WTC11 (cell line): ENCODE measurements around the gene NDUFC2. TPM values are rescaled to one million over a fixed set of nuclear protein-coding genes. Genes with fewer than 3 reads are reported as not detected.

Experiments
- ATAC-seq: fragments of 200-7000 bp; cut with Tn5 transposase; 2 replicates; pipeline ENCODE4 v1.10.0; 2021; ENCODE audit warnings: mild to moderate bottlenecking, moderate library complexity
- CTCF ChIA-PET: fragments of 300-600 bp; sonication (Branson Sonifier 250); formaldehyde crosslinking; loops from one replicate; lab custom pipeline; 2021; ENCODE audit warnings: antibody characterized with exemption; lab: Charles Lee
- POLR2A ChIA-PET: fragments of 350-600 bp; sonication (Branson Sonifier 250); formaldehyde crosslinking; loops from one replicate; lab custom pipeline; 2021; ENCODE audit warnings: antibody characterized with exemption; lab: Charles Lee
- DNase-seq: peaks from one replicate; pipeline ENCODE4 v3.0.0; 2021; ENCODE audit warnings: low spot score
- H3K27ac Mint-ChIP-seq: 2 replicates; pipeline ENCODE4 v1.8.0; 2021; ENCODE audit warnings: mixed read lengths
- H3K27me3 Mint-ChIP-seq: 2 replicates; pipeline ENCODE4 v1.8.0; 2021; ENCODE audit warnings: low read depth, mild to moderate bottlenecking, moderate library complexity, mixed read lengths
- H3K36me3 Mint-ChIP-seq: 2 replicates; pipeline ENCODE4 v1.8.0; 2021; ENCODE audit warnings: mixed read lengths
- H3K4me1 Mint-ChIP-seq: 2 replicates; pipeline ENCODE4 v1.8.0; 2022; ENCODE audit warnings: mixed read lengths
- H3K4me3 Mint-ChIP-seq: 2 replicates; pipeline ENCODE4 v1.8.0; 2021; ENCODE audit warnings: mild to moderate bottlenecking, moderate library complexity, mixed read lengths
- H3K9me3 Mint-ChIP-seq: 2 replicates; pipeline ENCODE4 v1.8.0; 2021; ENCODE audit warnings: mixed read lengths
- ELF4 ChIP-seq: sonication (generic); formaldehyde crosslinking; IDR thresholded peaks from 2 replicates; pipeline ENCODE4 v1.8.1; 2022; ENCODE audit warnings: low read depth, mild to moderate bottlenecking, moderate library complexity, missing genetic modification reagents
- FOXP1 ChIP-seq: sonication (generic); formaldehyde crosslinking; IDR thresholded peaks from 2 replicates; pipeline ENCODE4 v1.8.0; 2022; ENCODE audit warnings: missing genetic modification reagents, mild to moderate bottlenecking, moderate library complexity, borderline replicate concordance
- GABPB1 ChIP-seq: sonication (generic); formaldehyde crosslinking; IDR thresholded peaks from 2 replicates; pipeline ENCODE4 v1.8.1; 2023; ENCODE audit warnings: mild to moderate bottlenecking, missing genetic modification reagents
- GTF2I ChIP-seq: fragments of 250-450 bp; sonication (Bioruptor Pico); conservative IDR thresholded peaks from 2 replicates; pipeline ENCODE4 v1.4.0; 2021; ENCODE audit warnings: mild to moderate bottlenecking
- KAT7 ChIP-seq: sonication (generic); formaldehyde crosslinking; IDR thresholded peaks from 2 replicates; pipeline ENCODE4 v1.8.1; 2023; ENCODE audit warnings: missing genetic modification reagents, mild to moderate bottlenecking, borderline replicate concordance
- NFYB ChIP-seq: sonication (generic); formaldehyde crosslinking; conservative IDR thresholded peaks from 2 replicates; pipeline ENCODE4 v1.8.0; 2022; ENCODE audit warnings: low read depth, missing genetic modification reagents
- OVOL2 ChIP-seq: fragments of 250-450 bp; sonication (Bioruptor Pico); IDR thresholded peaks from 2 replicates; pipeline ENCODE4 v1.9.0; 2021; ENCODE audit warnings: mild to moderate bottlenecking, borderline replicate concordance
- RORB ChIP-seq: fragments of 250-450 bp; sonication (Bioruptor Pico); IDR thresholded peaks from 2 replicates; pipeline ENCODE4 v1.9.0; 2021; ENCODE audit warnings: mild to moderate bottlenecking
- SMAD3 ChIP-seq: sonication (generic); formaldehyde crosslinking; IDR thresholded peaks from 2 replicates; pipeline ENCODE4 v1.8.0; 2022; ENCODE audit warnings: missing genetic modification reagents, mild to moderate bottlenecking, borderline replicate concordance
- SOX15 ChIP-seq: fragments of 250-450 bp; sonication (Bioruptor Pico); IDR thresholded peaks from 2 replicates; pipeline ENCODE4 v1.9.0; 2021; ENCODE audit warnings: mild to moderate bottlenecking
- total RNA-seq: library from RNA; stranded (reverse); gene quantifications from 3 replicates; pipeline ENCODE4 v1.2.3, GENCODE V29; 2021
- TF ChIP-seq, protein P1 (sequence below): sonication (generic); formaldehyde crosslinking; IDR thresholded peaks from 2 replicates; pipeline ENCODE4 v1.8.0; 2022; ENCODE audit warnings: mild to moderate bottlenecking, missing genetic modification reagents
- TF ChIP-seq, protein P2 (sequence below): sonication (generic); formaldehyde crosslinking; IDR thresholded peaks from 2 replicates; pipeline ENCODE4 v1.8.1; 2023; ENCODE audit warnings: mild to moderate bottlenecking, missing genetic modification reagents
- TF ChIP-seq, protein P3 (sequence below): fragments of 250-450 bp; sonication (Bioruptor Pico); IDR thresholded peaks from 2 replicates; pipeline ENCODE4 v1.8.0; 2021; ENCODE audit warnings: mild to moderate bottlenecking
- TF ChIP-seq, protein P4 (sequence below): sonication (generic); formaldehyde crosslinking; IDR thresholded peaks from 2 replicates; pipeline ENCODE4 v1.8.0; 2022; ENCODE audit warnings: missing genetic modification reagents

NDUFC2 gene
- total RNA-seq, 1 experiment from 2014 or later: 215 TPM

DNA sequence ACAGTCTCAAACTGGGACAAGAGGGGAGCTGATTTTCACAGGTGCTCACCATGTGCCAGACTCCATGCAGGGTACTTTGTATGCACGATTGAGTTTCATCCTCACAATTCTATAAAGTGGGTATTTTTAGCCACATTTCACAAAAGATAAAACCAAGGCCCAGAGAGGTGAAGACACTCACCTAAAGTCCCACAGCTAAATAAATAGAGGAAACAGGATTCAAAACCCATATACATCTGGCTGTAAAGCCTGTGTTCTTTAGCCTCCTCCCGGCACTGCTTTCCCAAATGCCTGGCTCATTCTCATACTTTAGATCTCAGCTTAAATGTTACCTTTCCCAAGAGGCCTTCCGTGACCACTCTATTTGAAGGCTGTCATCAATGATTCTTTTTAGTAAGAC, 43.3 kb downstream of the NDUFC2 start:
- Mint-ChIP-seq H3K4me3 (no peak overlapping the region), H3K4me1 (peaks cover 10% of the 10 kb centered on the region), H3K27ac (no peak overlapping the region), H3K9me3 (no peaks in the 10 kb centered on the region), H3K36me3 (no peaks in the 10 kb centered on the region), H3K27me3 (no peaks in the 10 kb centered on the region)
- ChIA-PET POLR2A (no interaction called here), CTCF (interaction anchor here (8.3 kb wide), 1 partner anchor 9 kb away, joined by 46 read pairs; no protein-coding TSS in a partner anchor)
- TF ChIP-seq NFYB (no peak), FOXP1 (no peak), GTF2I (CRISPR knock-in tag) (no peak)
- TF ChIP-seq, protein P1, sequence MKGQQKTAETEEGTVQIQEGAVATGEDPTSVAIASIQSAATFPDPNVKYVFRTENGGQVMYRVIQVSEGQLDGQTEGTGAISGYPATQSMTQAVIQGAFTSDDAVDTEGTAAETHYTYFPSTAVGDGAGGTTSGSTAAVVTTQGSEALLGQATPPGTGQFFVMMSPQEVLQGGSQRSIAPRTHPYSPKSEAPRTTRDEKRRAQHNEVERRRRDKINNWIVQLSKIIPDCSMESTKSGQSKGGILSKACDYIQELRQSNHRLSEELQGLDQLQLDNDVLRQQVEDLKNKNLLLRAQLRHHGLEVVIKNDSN (CRISPR knock-in tag): no peak
- DNase-seq (no peak), ATAC-seq (no peak)

DNA sequence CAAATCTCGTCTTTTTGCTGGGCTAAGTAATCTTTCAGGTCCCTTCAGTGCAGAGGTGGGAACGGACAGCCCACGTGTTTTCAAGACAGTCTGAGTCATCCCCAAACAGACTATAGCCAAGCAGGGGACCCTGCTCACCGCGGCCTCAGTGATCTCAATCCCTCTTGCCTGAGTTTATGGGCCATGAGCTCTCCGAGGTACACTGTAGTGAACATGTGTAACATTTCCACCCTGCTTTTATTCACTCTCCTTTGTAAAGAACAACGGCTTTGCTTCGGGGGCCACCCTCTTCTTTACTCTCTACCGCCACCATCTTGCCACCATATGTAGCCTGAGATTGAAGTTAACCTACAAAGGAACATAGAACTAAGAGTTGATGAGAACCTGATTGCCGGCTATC, 45.0 kb downstream of the NDUFC2 start:
- no peak for DNase-seq
- no peaks in the 10 kb centered on the region for H3K9me3 Mint-ChIP-seq
- POLR2A ChIA-PET: no interaction called here
- peaks cover 6% of the 10 kb centered on the region; the same call in 1 of the 2 replicates for H3K4me1 Mint-ChIP-seq
- no peak overlapping the region for H3K4me3 Mint-ChIP-seq
- peak; percentile 62 for ATAC-seq
- H3K36me3 Mint-ChIP-seq: no peaks in the 10 kb centered on the region
- H3K27ac Mint-ChIP-seq: no peak overlapping the region
- H3K27me3 Mint-ChIP-seq: no peaks in the 10 kb centered on the region
- TF ChIP-seq FOXP1 (no peak), OVOL2 (CRISPR knock-in tag) (no peak), SMAD3 (CRISPR knock-in tag) (no peak), KAT7 (CRISPR knock-in tag) (no peak), SOX15 (CRISPR knock-in tag) (no peak), ELF4 (CRISPR knock-in tag) (no peak)
- TF ChIP-seq, protein P2, sequence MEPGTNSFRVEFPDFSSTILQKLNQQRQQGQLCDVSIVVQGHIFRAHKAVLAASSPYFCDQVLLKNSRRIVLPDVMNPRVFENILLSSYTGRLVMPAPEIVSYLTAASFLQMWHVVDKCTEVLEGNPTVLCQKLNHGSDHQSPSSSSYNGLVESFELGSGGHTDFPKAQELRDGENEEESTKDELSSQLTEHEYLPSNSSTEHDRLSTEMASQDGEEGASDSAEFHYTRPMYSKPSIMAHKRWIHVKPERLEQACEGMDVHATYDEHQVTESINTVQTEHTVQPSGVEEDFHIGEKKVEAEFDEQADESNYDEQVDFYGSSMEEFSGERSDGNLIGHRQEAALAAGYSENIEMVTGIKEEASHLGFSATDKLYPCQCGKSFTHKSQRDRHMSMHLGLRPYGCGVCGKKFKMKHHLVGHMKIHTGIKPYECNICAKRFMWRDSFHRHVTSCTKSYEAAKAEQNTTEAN: no peak
- TF ChIP-seq, protein P1 (CRISPR knock-in tag): no peak
- TF ChIP-seq, protein P3, sequence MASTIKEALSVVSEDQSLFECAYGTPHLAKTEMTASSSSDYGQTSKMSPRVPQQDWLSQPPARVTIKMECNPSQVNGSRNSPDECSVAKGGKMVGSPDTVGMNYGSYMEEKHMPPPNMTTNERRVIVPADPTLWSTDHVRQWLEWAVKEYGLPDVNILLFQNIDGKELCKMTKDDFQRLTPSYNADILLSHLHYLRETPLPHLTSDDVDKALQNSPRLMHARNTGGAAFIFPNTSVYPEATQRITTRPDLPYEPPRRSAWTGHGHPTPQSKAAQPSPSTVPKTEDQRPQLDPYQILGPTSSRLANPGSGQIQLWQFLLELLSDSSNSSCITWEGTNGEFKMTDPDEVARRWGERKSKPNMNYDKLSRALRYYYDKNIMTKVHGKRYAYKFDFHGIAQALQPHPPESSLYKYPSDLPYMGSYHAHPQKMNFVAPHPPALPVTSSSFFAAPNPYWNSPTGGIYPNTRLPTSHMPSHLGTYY: no peak
- TF ChIP-seq, protein P4, sequence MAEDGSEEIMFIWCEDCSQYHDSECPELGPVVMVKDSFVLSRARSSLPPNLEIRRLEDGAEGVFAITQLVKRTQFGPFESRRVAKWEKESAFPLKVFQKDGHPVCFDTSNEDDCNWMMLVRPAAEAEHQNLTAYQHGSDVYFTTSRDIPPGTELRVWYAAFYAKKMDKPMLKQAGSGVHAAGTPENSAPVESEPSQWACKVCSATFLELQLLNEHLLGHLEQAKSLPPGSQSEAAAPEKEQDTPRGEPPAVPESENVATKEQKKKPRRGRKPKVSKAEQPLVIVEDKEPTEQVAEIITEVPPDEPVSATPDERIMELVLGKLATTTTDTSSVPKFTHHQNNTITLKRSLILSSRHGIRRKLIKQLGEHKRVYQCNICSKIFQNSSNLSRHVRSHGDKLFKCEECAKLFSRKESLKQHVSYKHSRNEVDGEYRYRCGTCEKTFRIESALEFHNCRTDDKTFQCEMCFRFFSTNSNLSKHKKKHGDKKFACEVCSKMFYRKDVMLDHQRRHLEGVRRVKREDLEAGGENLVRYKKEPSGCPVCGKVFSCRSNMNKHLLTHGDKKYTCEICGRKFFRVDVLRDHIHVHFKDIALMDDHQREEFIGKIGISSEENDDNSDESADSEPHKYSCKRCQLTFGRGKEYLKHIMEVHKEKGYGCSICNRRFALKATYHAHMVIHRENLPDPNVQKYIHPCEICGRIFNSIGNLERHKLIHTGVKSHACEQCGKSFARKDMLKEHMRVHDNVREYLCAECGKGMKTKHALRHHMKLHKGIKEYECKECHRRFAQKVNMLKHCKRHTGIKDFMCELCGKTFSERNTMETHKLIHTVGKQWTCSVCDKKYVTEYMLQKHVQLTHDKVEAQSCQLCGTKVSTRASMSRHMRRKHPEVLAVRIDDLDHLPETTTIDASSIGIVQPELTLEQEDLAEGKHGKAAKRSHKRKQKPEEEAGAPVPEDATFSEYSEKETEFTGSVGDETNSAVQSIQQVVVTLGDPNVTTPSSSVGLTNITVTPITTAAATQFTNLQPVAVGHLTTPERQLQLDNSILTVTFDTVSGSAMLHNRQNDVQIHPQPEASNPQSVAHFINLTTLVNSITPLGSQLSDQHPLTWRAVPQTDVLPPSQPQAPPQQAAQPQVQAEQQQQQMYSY: no peak
- CTCF ChIA-PET: interaction anchor here (0.9 to 8.3 kb wide), 2 partner anchors 10 to 40 kb away, joined by 4 to 46 read pairs; partner anchors contain the start of gene INTS4

DNA sequence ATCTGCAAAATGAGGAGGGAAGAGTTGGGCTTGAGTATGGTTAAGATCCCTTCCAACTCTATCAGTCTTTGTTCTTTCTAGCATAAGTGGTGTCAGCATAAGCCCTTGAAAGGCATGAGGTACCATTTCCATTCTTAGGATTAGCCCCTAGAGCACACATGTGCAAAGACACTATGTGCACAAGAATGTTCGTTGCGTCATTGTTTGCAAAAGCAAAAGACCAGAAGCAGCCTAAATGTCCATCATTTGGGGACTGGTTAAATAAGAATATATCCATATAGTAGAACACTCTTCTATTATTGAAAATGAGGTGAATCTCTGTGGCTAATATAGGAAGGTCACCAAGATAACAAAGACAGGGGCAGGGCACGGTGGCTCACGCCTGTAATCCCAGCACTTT, 46.6 kb downstream of the NDUFC2 start:
- ATAC-seq: no peak

More for the DNA sequence above, 46.6 kb downstream of the NDUFC2 start:
- TF ChIP-seq GABPB1 (peak; percentile 90), RORB (no peak)
- H3K27me3 Mint-ChIP-seq: no peaks in the 10 kb centered on the region
- ChIA-PET POLR2A (no interaction called here), CTCF (interaction anchor here (1.0 to 8.3 kb wide), 2 partner anchors 12 to 33 kb away, joined by 3 to 46 read pairs; no protein-coding TSS in a partner anchor)
- peaks cover 6% of the 10 kb centered on the region; the same call in 1 of the 2 replicates for H3K4me1 Mint-ChIP-seq
- no peak overlapping the region for H3K4me3 Mint-ChIP-seq
- no peak for DNase-seq
- H3K9me3 Mint-ChIP-seq: peaks cover under 1% of the 10 kb centered on the region
- no peaks in the 10 kb centered on the region for H3K36me3 Mint-ChIP-seq
- no peak overlapping the region; the same call in 1 of the 2 replicates for H3K27ac Mint-ChIP-seq
